Effector CD4-positive, alpha-beta T cell (primary cell): ENCODE results near the gene AMHR2.
"Not testable (repeated sequence)": the region's sequence is repeated elsewhere in the genome, so short reads cannot be mapped to it uniquely, and the experiment has no call there.

Experiments
- DNase-seq: peaks from one replicate; pipeline ENCODE4 v3.0.0-alpha.2; 2020

The AMHR2 gene

GRCh38 chr12:53415752-53416389, 7.8 kb upstream of the AMHR2 start:
- not testable (repeated sequence) for DNase-seq

GRCh38 chr12:53417291-53417816, 6.3 kb upstream of the AMHR2 start:
- DNase-seq: not testable (repeated sequence)

GRCh38 chr12:53418221-53418620, 5.4 kb upstream of the AMHR2 start:
- DNase-seq: no peak

GRCh38 chr12:53419756-53420155, 3.9 kb upstream of the AMHR2 start:
- no peak for DNase-seq

- DNase-seq: not testable (repeated sequence)
Observed at GRCh38 chr12:53422247-53422646, 1.4 kb upstream of the AMHR2 start.

- no peak for DNase-seq
Observed at GRCh38 chr12:53424626-53425514, 1.2 kb downstream of the AMHR2 start.

GRCh38 chr12:53425515-53426150, 2.0 kb downstream of the AMHR2 start:
- no peak for DNase-seq

- DNase-seq: no peak
Observed at GRCh38 chr12:53427905-53428594, 4.4 kb downstream of the AMHR2 start.

GRCh38 chr12:53428741-53429140, 5.1 kb downstream of the AMHR2 start:
- no peak for DNase-seq

- no peak for DNase-seq
Observed at GRCh38 chr12:53430116-53430515, 6.5 kb downstream of the AMHR2 start.

GRCh38 chr12:53431187-53431586, 7.5 kb downstream of the AMHR2 start:
- DNase-seq: no peak

- DNase-seq: not testable (repeated sequence)
Observed at GRCh38 chr12:53435326-53435725, 11.7 kb downstream of the AMHR2 start.

GRCh38 chr12:53439582-53439981, 15.9 kb downstream of the AMHR2 start:
- not testable (repeated sequence) for DNase-seq

GRCh38 chr12:53441040-53441833, 17.6 kb downstream of the AMHR2 start, which contains the start of gene PRR13:
Gene PRR13, plus strand, starts transcription at chr12:53441734. Its CDS starts 981 bp downstream, at chr12:53442715.
- peak; percentile 98 for DNase-seq

- DNase-seq: no peak
Observed at GRCh38 chr12:53443955-53444354, 20.3 kb downstream of the AMHR2 start.

GRCh38 chr12:53444593-53445325, 21.1 kb downstream of the AMHR2 start:
- DNase-seq: not testable (repeated sequence)

GRCh38 chr12:53450936-53451335, 27.3 kb downstream of the AMHR2 start:
- DNase-seq: no peak

- DNase-seq: peak; percentile 97
Observed at GRCh38 chr12:53451661-53452158, 28.1 kb downstream of the AMHR2 start, which contains the start of gene PCBP2. Gene PCBP2, plus strand, starts transcription at chr12:53452102. Its CDS starts 2,699 bp downstream, at chr12:53454801.

GRCh38 chr12:53452159-53453077, 28.8 kb downstream of the AMHR2 start:
- DNase-seq: peak; percentile 71
